GM19463 (cell line): Measurements from ENCODE around the gene LTB4R.

Experiments used
- ATAC-seq: cut with Tn5 transposase; IDR thresholded peaks from one replicate; pipeline ENCODE4 v1.9.1; 2021; ENCODE audit warnings: mild to moderate bottlenecking, moderate library complexity; ENCODE audit not compliant: unreplicated experiment

LTB4R gene

GRCh38 chr14:24366721-24367513, 55.6 kb downstream of the LTB4R start:
- peak; percentile 63 for ATAC-seq
